Activated CD8-positive, alpha-beta T cell treated with anti-CD3 and anti-CD28 coated beads for 36 hours (primary cell): ENCODE results near the gene NCF1. TPM values are rescaled to one million over a fixed set of nuclear protein-coding genes. Genes with fewer than 3 reads are reported as not detected.
"Not testable (repeated sequence)": the region's sequence is repeated elsewhere in the genome, so short reads cannot be mapped to it uniquely, and the experiment has no call there.

Experiments
- ATAC-seq: fragments of 200-7000 bp; cut with Tn5 transposase; one replicate; pipeline ENCODE4 v1.10.0; 2021; ENCODE audit warnings: mild to moderate bottlenecking, moderate library complexity
- CTCF ChIA-PET: fragments of 350-600 bp; sonication (Branson Sonifier 250); formaldehyde crosslinking; loops from one replicate; lab custom pipeline; 2021; ENCODE audit warnings: antibody characterized with exemption; lab: Charles Lee
- POLR2A ChIA-PET: fragments of 350-600 bp; sonication (Branson Sonifier 250); formaldehyde crosslinking; loops from one replicate; lab custom pipeline; 2021; ENCODE audit warnings: antibody characterized with exemption; lab: Charles Lee
- DNase-seq: peaks from one replicate; pipeline ENCODE4 v3.0.0-alpha.2; 2020
- H3K27ac Mint-ChIP-seq: one replicate; pipeline ENCODE4 v1.8.0; 2021; ENCODE audit warnings: mild to moderate bottlenecking, mixed read lengths
- H3K27me3 Mint-ChIP-seq: one replicate; pipeline ENCODE4 v1.8.0; 2021; ENCODE audit warnings: mixed read lengths
- H3K36me3 Mint-ChIP-seq: one replicate; pipeline ENCODE4 v1.8.0; 2021; ENCODE audit warnings: low read depth, mixed read lengths
- H3K4me1 Mint-ChIP-seq: one replicate; pipeline ENCODE4 v1.8.0; 2021; ENCODE audit warnings: low read depth, mixed read lengths
- H3K4me3 Mint-ChIP-seq: one replicate; pipeline ENCODE4 v1.8.0; 2021; ENCODE audit warnings: mild to moderate bottlenecking, moderate library complexity, mixed read lengths
- H3K9me3 Mint-ChIP-seq: one replicate; pipeline ENCODE4 v1.8.0; 2021; ENCODE audit warnings: mixed read lengths
- intact Hi-C: fragments of 100-400 bp; cut with micrococcal nuclease; formaldehyde crosslinking; loops from one replicate; pipeline ENCODE4 v1.10.0; 2022
- total RNA-seq, 2 experiments: library from RNA; stranded (reverse); gene quantifications; one replicate each; pipeline ENCODE4 v1.2.3, GENCODE V29; 2021
- TF ChIP-seq, protein P1 (sequence below): fragments of 200-600 bp; IDR thresholded peaks from one replicate; pipeline ENCODE4 v1.8.0; 2022; ENCODE audit warnings: antibody characterized with exemption, mild to moderate bottlenecking

Gene NCF1
- total RNA-seq = 1 to 10 TPM; 2.2 to 2.4 TPM

DNA sequence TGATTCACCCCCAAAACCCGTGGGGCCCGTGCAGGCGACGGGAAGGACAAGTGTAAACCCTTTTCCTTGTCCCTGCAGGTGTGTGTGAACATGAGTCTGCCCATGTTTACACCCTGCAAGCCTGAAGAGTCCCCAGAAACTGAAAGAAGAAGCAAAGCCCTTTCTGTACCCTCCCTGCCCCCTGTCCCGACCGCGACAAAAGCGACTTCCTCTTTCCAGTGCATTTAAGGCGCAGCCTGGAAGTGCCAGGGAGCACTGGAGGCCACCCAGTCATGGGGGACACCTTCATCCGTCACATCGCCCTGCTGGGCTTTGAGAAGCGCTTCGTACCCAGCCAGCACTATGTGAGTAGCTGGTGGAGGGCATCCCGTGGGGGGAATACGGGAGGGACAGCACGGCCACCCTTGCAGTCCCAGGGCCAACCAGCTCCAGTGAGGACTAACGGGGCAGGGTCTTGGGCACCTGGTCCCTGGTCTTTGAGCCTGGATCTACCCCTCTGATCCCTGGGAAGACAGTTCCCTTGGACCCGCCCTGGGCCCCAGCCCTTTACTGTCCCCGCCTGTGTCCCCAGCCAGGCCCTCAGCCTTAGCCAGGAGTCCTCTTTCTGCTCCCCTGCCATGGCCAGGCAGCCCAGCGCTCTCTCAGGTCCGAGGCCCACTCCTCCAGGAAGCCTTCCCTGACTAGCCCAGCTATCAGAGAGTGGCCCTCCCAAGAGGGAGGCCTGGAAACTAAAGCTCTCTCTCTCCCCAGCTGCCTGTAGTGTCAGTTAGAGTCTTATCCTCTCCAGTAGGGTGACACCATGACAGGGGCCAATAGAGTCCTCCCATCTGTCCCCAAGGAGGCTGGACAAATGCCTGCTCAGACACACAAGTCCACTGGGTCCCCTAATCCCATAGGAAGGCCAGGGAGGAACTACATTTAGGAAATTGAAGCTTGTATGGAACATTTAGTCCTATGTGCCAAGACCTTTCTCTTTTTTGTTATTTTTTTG lies at the start of gene NCF1:
TSS of gene NCF1 (plus strand) at position 252 of the 991 bp plus-strand sequence. CDS start at position 273, 21 bp downstream.
- POLR2A ChIA-PET, H3K9me3 Mint-ChIP-seq, H3K4me1 Mint-ChIP-seq, H3K36me3 Mint-ChIP-seq, DNase-seq, H3K27me3 Mint-ChIP-seq, H3K27ac Mint-ChIP-seq, CTCF ChIA-PET, intact Hi-C loops, H3K4me3 Mint-ChIP-seq: not testable (repeated sequence)
- ATAC-seq = peak; percentile 64

DNA sequence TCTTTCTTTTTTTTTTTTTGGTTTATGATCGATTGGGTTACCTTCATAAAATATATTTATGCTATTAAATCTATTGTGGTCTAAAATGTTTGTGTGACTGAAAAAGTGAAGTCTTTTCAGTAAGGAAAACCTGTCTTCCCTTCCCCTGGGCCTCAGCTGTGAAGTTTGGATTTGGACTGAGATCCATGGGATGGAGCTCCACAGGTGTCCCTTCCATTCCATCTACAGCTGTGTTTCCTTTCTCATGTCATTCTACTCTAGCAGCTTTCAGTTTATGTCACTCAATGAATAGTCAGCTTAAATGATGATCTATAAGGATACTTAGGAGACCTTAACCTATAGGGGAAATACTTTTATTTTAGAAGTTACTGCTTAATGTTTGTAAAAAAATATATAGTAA lies 48.0 kb upstream of the NCF1 start:
- ATAC-seq = no peak

DNA sequence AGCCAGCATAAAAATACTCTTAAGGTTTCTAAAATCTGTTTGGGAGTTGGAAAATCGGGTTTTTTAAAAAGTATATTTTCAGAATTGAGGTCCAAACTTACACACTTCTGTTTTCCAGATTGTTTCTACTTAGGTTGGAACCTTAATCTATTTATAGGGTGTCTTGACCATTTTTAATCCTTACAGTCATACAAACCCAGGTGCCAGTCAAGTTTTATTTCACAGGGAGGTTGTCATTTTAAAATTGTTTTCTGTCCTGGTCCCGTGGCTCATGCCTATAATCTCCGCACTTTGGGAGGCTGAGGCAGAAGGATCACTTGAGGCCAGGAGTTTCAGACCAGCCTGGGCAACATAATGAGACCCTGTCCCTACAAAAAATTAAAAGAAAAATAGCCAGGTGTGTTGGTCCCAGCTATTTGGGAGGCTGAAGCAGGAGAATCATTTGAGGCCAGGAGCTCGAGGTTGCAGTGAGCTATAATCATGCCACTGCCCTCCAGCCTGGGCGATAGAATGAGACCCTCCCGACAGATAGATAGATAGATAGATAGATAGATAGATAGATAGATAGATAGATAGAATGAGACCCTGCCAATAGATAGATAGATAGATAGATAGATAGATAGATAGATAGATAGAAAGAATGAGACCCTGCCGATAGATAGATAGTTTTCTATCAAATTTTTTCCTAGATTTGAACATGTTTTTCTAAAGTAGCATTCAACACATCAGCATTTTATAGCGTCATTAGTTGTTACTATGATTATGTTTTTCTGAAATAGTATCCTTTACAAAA lies 47.3 kb upstream of the NCF1 start:
- Mint-ChIP-seq H3K4me1 (peaks cover 2% of the 10 kb centered on the region), H3K36me3 (peaks cover 12% of the 10 kb centered on the region), H3K27me3 (no peaks in the 10 kb centered on the region), H3K27ac (no peak overlapping the region), H3K4me3 (no peak overlapping the region), H3K9me3 (no peaks in the 10 kb centered on the region)
- intact Hi-C loops = no loop called here
- DNase-seq (no peak), ATAC-seq (no peak)
- ChIA-PET POLR2A (no interaction called here), CTCF (no interaction called here)
- TF ChIP-seq, protein P1, sequence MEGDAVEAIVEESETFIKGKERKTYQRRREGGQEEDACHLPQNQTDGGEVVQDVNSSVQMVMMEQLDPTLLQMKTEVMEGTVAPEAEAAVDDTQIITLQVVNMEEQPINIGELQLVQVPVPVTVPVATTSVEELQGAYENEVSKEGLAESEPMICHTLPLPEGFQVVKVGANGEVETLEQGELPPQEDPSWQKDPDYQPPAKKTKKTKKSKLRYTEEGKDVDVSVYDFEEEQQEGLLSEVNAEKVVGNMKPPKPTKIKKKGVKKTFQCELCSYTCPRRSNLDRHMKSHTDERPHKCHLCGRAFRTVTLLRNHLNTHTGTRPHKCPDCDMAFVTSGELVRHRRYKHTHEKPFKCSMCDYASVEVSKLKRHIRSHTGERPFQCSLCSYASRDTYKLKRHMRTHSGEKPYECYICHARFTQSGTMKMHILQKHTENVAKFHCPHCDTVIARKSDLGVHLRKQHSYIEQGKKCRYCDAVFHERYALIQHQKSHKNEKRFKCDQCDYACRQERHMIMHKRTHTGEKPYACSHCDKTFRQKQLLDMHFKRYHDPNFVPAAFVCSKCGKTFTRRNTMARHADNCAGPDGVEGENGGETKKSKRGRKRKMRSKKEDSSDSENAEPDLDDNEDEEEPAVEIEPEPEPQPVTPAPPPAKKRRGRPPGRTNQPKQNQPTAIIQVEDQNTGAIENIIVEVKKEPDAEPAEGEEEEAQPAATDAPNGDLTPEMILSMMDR = no peak

More for the DNA sequence above, 48.0 kb upstream of the NCF1 start:
- Mint-ChIP-seq H3K4me3 (no peak overlapping the region), H3K27me3 (no peaks in the 10 kb centered on the region), H3K27ac (peak overlapping the region; percentile 20), H3K4me1 (peaks cover 2% of the 10 kb centered on the region), H3K36me3 (peaks cover 10% of the 10 kb centered on the region), H3K9me3 (no peaks in the 10 kb centered on the region)
- CTCF ChIA-PET = interaction anchor here (1.7 kb wide), 1 partner anchor 15 kb away, joined by 5 read pairs; no protein-coding TSS in a partner anchor
- intact Hi-C loops = no loop called here
- TF ChIP-seq, protein P1 = no peak
- no peak for DNase-seq
- POLR2A ChIA-PET = no interaction called here

DNA sequence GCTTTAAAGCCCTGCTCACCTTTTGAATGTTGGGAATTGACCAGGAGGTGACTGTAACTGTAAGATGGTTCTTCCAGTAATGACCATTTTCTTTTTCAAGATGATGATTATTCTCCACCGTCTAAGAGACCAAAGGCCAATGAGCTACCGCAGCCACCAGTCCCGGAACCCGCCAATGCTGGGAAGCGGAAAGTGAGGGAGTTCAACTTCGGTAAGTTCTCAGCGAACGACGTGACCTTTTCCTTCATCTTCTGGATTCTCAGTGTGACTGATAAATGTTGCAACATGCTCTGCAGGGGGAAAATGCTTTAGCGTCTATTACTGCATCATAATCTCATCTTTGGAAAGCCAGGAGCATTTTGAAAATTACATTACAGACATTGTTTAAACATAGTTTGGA lies 45.1 kb upstream of the NCF1 start:
- H3K36me3 Mint-ChIP-seq, intact Hi-C loops, ATAC-seq, CTCF ChIA-PET, H3K4me3 Mint-ChIP-seq, H3K9me3 Mint-ChIP-seq, DNase-seq, H3K27ac Mint-ChIP-seq, H3K27me3 Mint-ChIP-seq, H3K4me1 Mint-ChIP-seq: not testable (repeated sequence)
- POLR2A ChIA-PET = interaction anchor here (0.7 kb wide), 1 partner anchor 315 kb away, joined by 3 read pairs; no protein-coding TSS in a partner anchor

DNA sequence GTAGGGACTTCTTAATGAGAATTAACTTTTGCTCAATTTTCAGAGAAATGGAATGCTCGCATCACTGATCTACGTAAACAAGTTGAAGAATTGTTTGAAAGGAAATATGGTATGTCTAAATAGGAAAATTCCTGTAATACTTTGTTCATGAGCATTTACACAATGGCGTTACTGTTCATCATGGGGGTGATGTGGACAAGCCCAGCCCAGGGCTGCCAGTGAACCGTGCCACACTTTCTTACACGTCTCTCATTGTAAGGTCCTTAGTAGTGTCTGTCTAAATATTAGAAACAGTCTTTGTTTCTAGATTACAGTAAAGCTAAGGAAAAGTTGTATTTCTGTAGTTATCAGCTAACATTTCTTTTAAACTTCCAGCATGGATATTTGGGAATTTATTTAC lies 43.6 kb upstream of the NCF1 start:
- ATAC-seq, H3K36me3 Mint-ChIP-seq, H3K4me3 Mint-ChIP-seq, intact Hi-C loops, H3K27me3 Mint-ChIP-seq, H3K27ac Mint-ChIP-seq, POLR2A ChIA-PET, H3K4me1 Mint-ChIP-seq, DNase-seq, CTCF ChIA-PET, H3K9me3 Mint-ChIP-seq: not testable (repeated sequence)

DNA sequence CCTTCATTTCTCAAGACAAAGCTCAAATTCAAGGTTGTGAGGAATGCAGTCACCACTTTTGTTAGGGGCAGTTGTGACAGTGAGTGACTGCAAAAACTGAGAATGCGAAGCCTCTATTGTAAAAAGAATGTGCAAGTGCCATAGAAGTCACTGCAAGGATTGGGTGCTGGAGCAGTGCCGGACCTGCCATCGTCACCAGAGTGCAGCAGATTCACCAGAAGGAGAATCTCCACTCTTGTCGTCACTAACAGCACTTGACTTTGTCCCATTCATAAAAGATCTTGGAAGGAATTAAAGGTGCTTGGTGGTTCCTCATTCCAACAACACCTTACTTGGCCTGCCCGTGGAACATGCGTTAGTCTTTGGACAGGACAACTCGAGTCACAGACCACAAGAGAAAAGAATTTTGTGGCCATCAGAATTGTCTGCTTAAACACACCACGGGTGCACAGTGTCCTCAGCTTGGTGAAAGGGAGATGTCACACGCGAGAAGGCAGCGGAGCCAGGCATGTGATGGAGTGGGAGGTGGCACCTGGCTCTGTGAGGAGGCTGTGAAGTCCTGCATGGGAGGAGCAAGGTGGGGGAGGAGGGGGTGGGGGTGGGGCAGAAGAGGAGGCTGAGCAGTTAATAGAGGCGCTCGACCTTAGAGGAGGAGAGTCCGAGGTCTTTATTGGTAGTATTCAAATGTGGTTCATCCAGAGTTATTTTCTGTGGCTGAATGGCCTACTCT lies 33.7 kb upstream of the NCF1 start:
- H3K4me3 Mint-ChIP-seq, POLR2A ChIA-PET, DNase-seq, ATAC-seq, intact Hi-C loops, H3K27me3 Mint-ChIP-seq, CTCF ChIA-PET, H3K9me3 Mint-ChIP-seq, H3K27ac Mint-ChIP-seq, H3K36me3 Mint-ChIP-seq, H3K4me1 Mint-ChIP-seq: not testable (repeated sequence)

DNA sequence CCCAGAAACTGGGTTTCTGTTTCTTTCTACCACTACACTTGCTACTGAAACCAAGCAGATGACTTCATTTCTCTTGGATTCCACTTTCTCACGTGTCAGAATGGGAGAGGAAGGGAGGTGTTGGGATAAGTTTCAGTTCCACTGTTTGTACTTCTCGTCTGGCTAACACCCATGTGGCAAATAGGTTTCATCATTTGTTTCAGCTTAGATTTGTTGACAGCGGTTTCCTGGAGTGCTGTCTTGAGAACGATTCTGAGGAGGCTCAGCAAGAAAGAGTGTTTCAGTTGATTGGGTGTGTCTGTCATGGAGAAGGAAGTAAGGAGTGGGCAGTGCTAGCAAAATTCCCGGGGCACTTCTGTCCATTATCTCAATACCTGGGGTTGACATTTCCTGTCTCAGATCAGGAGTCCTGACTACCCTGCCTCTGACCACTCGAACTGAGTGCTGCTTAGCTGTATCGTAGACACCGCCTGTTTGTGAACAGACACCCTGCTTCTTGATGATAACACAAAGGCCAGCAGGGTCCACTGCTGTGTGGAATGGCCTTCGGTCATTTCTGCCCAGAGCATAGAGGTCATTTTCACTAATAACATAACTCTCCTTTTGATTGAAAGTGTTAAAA lies 29.8 kb upstream of the NCF1 start:
- ATAC-seq, H3K27me3 Mint-ChIP-seq, CTCF ChIA-PET, H3K9me3 Mint-ChIP-seq, H3K36me3 Mint-ChIP-seq, POLR2A ChIA-PET, intact Hi-C loops, H3K4me3 Mint-ChIP-seq, DNase-seq, H3K27ac Mint-ChIP-seq, H3K4me1 Mint-ChIP-seq: not testable (repeated sequence)

DNA sequence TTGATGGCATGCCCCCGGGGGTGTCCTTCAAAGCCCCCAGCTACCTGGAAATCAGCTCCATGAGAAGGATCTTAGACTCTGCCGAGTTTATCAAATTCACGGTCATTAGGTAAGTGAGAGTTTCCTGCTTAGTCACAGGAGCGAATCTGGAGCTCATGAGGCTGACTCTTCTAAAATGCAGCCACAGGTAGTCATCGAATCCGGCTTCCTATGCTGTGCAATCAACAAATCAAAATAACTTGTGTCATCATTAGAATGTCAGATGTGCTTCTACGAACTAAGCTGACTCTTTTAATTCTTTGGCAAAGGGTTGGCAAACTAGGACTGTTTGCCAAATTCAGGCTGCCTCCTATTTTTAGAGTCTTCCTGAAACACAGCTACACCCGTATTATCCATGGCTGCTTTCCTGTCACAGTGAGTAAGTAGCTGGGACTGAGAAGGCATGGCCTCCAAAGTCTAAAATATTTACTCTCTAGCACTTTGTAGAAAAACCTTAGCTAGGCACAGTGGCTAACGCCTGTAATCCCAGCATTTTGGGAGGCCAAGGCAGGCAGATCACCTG lies 19.8 kb upstream of the NCF1 start:
- POLR2A ChIA-PET, H3K36me3 Mint-ChIP-seq, H3K27ac Mint-ChIP-seq, H3K27me3 Mint-ChIP-seq, intact Hi-C loops, DNase-seq, ATAC-seq, H3K4me3 Mint-ChIP-seq, H3K4me1 Mint-ChIP-seq, H3K9me3 Mint-ChIP-seq, CTCF ChIA-PET: not testable (repeated sequence)

DNA sequence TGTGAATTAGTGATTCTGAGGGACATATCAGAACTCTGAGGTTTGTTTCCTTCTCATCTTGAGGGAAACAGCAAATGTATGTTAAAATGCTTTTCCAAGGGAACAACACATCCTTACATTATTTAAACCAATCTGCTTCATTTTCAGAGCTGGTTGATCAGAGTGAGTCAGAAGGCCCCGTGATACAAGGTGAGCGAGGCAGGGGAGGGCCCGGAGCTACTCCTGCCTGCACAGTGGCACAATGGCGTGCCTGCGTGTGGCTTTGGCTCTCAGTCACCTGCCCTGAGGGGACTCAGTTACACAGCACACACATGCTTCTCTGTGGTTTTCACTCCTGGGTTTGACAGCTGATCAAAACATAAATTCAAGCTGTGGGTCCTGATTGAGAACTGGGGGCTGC lies 17.1 kb upstream of the NCF1 start:
- H3K27ac Mint-ChIP-seq, H3K36me3 Mint-ChIP-seq, intact Hi-C loops, H3K9me3 Mint-ChIP-seq, H3K4me1 Mint-ChIP-seq, H3K4me3 Mint-ChIP-seq, ATAC-seq, DNase-seq, H3K27me3 Mint-ChIP-seq, CTCF ChIA-PET, POLR2A ChIA-PET: not testable (repeated sequence)
